Middle frontal gyrus (tissue), 1 donor: ENCODE measurements around the gene CCDC47.

Experiments used
- DNase-seq: peaks from one replicate; pipeline ENCODE4 v3.0.0-alpha.2; 2015; ENCODE audit warnings: low spot score; ENCODE audit errors: extremely low spot score

Gene CCDC47

DNA sequence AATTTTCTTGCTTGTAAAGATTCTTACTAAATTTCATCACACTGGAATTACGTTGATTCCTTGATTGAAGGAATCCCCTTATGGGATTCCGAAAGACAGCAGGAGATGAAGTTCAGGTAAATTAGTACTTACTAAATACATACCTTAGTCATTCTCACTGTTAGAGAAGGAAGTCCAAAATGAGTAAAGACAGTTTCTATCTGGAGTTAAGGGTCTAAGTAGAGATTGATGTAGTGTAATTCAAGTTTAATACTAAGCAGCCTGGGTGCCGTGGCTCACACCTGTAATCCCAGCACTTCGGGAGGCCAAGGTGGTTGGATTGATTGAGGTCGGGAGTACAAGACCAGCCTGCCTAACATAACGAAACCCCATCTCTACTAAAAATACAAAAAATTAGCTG is 10.1 kb upstream of the CCDC47 start:
- DNase-seq = no peak

DNA sequence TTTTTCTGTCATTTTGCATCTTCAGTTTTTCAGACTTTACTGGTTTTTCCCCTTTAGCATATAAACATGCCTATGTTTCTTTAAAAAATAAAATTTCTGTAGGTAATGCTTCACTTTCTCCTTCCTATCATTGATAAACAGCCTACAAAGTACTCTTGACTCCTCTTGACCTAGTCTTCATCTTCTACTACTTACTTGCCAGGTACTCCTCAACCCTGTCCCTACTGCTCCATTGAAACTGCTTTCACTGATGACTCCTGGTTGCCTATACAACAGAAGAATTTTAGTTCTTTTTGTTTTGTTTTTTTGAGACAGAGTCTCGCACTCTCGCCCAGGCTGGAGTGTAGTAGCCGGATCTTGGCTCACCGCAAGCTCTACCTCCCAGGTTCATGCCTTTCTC is 7.5 kb upstream of the CCDC47 start:
- DNase-seq = no peak

DNA sequence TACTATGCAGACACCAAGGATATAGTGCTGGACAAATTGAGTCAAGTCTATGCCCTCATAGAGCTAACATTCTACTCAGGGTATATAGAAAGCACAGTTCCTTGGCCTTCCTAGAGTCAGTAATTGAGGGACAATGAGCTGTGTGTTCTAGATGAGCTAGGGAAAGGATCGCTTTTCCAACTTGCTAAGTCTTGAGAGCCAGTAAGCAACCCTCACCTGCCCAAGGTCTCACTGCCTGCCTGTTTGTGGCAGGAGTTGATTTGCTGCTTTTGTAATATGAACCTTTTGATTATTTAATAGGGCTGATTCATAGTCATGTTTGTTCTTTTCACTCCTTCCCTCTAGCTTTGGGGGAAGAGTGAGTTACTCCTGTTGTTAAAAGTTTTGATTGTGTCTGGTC is 7.1 kb upstream of the CCDC47 start:
- no peak for DNase-seq

- DNase-seq = no peak
Observed at GRCh38 chr17:63775420-63775819, 2.0 kb upstream of the CCDC47 start.

GRCh38 chr17:63774969-63775265 is 1.5 kb upstream of the CCDC47 start:
- DNase-seq = no peak

GRCh38 chr17:63774141-63774968 is 958 bp upstream of the CCDC47 start, which contains the start of gene DDX42:
Gene DDX42, plus strand, starts transcription at chr17:63774170. Its CDS starts 12,880 bp downstream, at chr17:63787050.
- no peak for DNase-seq

DNA sequence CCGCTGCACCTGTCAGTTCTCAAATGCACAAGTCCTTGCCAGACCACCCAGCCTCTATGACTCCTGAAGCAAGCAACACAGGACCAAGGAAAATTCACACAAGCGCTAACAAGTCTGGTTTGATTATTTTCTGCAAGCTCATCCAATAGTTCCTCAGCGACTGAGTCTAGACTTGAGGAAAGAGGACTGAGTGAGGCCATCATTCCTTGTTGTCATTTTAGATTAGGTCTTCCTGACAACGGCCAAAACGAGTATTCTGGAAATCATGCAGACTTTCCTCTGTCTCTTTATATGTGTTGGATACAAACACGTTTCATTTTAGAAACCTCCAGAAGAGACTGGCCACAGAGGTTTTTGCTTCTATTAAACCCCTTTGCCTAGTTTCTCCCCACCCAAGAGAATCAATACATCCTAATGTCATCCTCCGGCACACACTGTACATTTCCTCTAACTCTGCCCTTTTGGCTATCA is 561 bp downstream of the CCDC47 start:
- no peak for DNase-seq

GRCh38 chr17:63768433-63768832 is 5.0 kb downstream of the CCDC47 start:
- DNase-seq = no peak

GRCh38 chr17:63766754-63767153 is 6.6 kb downstream of the CCDC47 start:
- no peak for DNase-seq

- DNase-seq = no peak
Observed at GRCh38 chr17:63764716-63765115, 8.7 kb downstream of the CCDC47 start.

DNA sequence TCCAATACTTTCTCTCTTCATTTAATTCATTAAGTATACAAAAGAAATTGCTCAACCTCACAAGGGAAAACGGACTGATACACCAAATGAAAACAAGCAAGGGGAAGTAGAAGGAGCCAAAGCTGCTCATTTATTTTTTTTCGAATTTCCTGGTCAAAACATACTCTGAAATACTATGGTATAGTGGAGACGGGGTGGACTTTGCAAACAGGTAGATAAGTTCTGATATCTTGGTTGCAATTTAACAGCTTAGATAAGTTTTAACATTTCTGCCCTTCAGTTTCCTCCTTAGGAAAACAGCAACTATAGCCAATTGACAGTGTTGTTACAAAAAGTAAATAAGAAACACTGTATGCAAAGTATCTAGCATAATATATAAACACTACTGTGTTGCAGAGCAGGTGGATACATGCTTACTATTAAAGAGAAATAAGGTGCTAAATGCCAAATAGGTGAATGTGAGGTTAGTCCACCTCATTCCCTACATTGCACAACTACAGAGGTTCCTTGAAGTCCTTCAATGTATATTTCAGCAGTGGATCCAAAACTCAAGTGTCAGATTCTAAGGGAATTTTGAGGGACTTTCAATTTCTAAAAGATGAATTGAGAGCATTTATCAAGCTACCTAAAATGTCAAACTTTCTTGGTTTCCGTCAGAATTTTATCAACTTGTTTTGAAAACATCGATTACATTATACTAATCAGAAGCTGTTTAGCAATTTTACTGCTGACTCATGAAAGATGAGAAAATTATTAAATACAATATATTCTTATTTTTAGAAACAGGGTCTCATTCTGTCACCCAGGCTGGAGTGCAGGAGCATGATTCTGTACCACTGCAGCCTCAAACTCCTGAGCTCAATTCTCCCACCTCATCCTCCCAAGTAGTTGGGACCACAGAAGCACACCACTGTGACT is 11.0 kb downstream of the CCDC47 start:
- DNase-seq = no peak

GRCh38 chr17:63760771-63761539 is 12.4 kb downstream of the CCDC47 start:
- DNase-seq = no peak

DNA sequence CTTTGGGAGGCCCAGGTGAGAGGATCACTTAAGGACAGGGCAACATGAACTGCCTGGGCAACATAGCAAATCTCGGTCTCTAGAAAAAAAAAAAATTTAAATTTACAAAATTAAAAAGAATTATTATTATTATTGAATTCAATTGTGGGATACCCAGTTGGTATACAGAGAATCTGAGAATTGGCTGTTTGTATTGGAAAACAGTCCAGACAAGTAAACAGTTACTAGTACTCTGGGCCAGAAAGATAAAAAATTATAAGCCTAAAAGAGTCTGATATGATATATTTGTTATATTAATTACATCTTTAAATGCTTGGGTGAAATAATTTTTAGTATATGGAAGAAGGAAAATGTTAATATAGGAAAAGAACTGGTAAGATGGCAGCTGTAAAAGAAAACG is 15.0 kb downstream of the CCDC47 start:
- DNase-seq = no peak

DNA sequence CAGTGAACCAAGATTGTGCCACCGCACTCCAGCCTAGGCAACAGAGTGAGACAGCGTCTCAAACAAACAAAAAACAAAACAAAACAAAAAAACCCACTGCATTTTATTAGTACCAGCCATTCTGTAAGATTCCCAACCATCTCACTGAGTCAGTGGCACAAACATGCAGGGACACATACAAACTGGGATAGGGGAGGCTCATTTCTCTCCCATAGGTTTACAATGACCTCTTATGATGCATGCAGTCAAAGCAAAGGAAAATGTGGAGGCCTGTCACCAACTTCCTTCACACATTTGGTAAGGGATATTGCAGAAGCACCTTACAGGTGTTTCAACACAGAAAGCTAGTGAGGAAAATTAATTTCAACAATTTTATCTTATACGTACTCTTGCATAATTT is 19.4 kb downstream of the CCDC47 start:
- DNase-seq = no peak

- DNase-seq = no peak
Observed at GRCh38 chr17:63753215-63753614, 20.2 kb downstream of the CCDC47 start.

- no peak for DNase-seq
Observed at GRCh38 chr17:63752707-63753106, 20.7 kb downstream of the CCDC47 start.

DNA sequence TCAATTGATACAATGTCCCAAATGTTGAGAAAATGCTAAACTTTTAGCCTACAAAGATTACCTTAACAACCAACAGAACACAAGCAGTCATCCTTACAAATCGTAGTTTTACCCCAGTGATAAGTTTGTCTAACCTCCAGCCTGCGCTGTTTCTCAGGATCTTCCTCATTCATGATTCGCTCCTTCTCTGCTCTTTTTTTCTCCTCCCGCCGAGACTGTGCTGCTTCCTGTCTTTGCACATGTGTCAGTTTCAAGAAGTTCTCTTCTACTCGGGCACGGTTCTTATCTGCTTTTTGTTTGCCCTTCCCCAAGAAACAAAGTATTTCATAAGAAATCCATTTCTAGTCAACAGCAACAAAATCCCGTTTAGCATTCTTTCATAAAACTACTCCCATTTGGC is 21.6 kb downstream of the CCDC47 start:
- DNase-seq = no peak

- peak; percentile 92 for DNase-seq
Observed at GRCh38 chr17:63741408-63742173, 31.8 kb downstream of the CCDC47 start, which contains the start of gene STRADA. Gene STRADA, minus strand, starts transcription at chr17:63741799. Its CDS starts 13,430 bp downstream, at chr17:63728369.

DNA sequence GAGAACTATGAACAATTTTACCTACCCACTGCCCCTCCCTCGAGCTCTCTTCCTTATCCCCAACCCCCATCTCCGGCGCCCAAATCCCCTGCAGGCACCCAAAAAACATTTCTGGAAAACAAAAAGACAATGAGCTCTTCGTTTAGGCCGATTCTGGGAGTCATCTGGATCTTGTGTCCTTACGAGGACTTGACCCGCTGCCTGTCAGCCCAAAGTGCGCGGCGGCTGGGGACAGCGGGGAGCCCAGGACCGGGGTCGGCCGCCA is 32.3 kb downstream of the CCDC47 start:
- DNase-seq = no peak

GRCh38 chr17:63740464-63741142 is 32.8 kb downstream of the CCDC47 start:
- no peak for DNase-seq
